HG02885 (cell line): ENCODE measurements around the gene SFT2D3.

ENCODE experiments used
- ATAC-seq: cut with Tn5 transposase; IDR thresholded peaks from one replicate; pipeline ENCODE4 v1.9.1; 2021; ENCODE audit warnings: mild to moderate bottlenecking; ENCODE audit not compliant: unreplicated experiment, poor library complexity

Gene SFT2D3

GRCh38 chr2:127735537-127736399 is 34.5 kb downstream of the SFT2D3 start:
- no peak for ATAC-seq

DNA sequence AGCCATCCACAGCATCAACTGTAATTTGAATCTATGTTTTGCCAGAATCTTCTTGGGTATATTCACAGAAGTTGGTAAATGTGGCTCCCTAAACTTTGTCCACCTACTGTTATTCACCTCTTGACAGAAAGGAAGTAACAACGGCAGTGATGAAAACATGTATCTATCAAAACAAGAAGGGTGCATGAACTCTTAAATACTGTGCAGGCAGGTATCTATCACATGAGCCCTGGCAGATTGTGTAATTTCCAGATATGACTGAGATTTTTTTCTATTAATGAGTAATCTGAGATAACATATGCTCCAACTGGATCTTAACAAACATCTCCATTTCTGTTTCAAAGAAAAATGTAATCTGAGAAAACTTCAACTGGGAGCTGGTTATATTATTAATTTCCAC is 36.6 kb downstream of the SFT2D3 start:
- no peak for ATAC-seq

DNA sequence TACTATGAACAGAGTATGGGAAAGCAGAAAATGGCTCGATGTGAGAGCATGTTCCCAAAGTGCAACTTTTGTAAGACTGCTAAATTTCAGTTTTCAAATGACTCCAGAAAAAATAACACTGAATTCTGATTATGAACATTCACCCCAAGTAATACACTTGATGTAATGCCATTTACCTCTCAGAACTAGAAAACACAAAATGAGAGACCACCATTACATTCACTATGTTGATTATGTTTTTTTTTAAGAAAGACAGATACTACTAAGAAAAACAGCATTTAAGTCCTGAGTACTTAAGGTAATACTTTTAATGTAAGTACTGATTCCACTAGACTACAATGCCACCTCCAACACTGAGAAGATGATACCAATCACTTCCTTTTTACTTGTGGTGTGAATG is 38.5 kb downstream of the SFT2D3 start:
- no peak for ATAC-seq

DNA sequence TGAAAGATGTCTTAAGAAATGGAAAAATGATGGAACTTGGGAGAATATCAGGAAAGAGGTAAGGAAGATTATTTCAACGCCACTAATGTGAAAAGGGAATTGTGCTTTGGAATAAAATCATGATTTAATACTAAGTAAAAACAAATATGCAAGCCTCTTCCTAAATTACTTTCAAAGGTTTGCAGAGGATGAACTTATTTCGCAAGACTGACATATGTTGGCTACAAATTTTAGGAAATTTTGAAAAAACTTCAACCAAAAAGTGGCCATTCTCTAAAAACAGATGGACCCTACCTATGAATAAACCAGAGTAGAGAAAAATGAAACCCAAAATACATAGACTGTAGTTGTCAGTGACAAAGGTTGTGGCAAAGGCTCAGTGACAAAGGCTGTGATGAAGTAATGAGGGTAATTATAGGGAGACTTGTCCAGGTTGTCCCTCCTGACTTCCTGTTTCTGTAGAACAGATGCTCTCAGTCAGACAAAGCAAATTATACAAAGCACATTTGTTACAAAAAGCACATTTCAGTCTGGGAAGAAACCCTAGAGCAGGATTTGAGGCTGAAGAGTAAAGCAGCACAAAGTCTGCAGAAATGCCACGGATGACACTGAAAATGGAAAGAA is 39.5 kb downstream of the SFT2D3 start:
- no peak for ATAC-seq

GRCh38 chr2:127743477-127744026 is 42.3 kb downstream of the SFT2D3 start:
- ATAC-seq: no peak

DNA sequence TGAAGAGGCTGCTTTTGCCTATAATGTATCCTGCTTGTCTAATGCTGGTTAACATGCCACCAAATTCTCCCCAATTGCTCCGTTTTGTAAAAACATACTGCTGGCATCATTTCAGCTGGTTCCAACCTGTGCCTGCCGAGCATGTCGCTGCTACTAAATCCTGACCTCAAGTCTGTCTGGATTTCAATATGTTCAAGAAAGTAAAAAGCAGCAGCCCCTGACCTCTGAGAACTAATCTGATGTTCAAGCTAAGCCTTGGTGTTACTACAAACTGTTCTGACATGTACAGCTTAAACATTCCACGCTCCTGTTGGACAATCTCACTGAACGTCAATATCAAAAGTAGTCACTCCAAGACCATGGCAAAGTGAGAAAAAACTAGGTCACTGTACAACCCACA is 46.3 kb downstream of the SFT2D3 start:
- ATAC-seq: no peak

- peak; percentile 98 for ATAC-seq
Measured at GRCh38 chr2:127749537-127749936, 48.2 kb downstream of the SFT2D3 start.

GRCh38 chr2:127753374-127753773 is 52.1 kb downstream of the SFT2D3 start:
- no peak for ATAC-seq

DNA sequence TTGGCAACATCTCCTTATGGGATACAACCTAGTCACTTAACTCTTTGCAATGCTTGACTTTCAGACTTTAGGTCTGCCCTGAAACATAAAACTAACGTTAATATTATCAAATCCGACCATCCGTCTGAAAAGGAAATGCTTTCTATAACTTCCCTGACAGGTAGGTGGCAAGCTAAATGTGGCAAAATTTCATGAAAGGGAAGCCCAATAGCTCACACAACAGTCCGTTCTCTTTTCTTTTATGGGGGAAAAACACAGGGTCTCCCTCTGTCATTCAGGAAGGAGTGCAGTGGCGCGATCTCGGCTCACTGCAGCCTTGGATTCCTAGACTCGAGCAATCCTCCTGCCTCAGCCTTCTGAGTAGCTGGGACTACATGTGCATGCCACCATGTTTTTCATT is 52.9 kb downstream of the SFT2D3 start:
- no peak for ATAC-seq
